HG03280 (cell line): ENCODE measurements around the gene TOMM6.
"Not testable (repeated sequence)": the region's sequence is repeated elsewhere in the genome, so short reads cannot be mapped to it uniquely, and the experiment has no call there.

Experiments
- ATAC-seq: cut with Tn5 transposase; IDR thresholded peaks from one replicate; pipeline ENCODE4 v1.9.1; 2021; ENCODE audit warnings: mild to moderate bottlenecking, moderate library complexity; ENCODE audit not compliant: unreplicated experiment

The TOMM6 gene

GRCh38 chr6:41759905-41760579 lies 27.5 kb upstream of the TOMM6 start:
- no peak for ATAC-seq

- ATAC-seq = no peak
Observed at GRCh38 chr6:41763470-41763869, 24.0 kb upstream of the TOMM6 start.

DNA sequence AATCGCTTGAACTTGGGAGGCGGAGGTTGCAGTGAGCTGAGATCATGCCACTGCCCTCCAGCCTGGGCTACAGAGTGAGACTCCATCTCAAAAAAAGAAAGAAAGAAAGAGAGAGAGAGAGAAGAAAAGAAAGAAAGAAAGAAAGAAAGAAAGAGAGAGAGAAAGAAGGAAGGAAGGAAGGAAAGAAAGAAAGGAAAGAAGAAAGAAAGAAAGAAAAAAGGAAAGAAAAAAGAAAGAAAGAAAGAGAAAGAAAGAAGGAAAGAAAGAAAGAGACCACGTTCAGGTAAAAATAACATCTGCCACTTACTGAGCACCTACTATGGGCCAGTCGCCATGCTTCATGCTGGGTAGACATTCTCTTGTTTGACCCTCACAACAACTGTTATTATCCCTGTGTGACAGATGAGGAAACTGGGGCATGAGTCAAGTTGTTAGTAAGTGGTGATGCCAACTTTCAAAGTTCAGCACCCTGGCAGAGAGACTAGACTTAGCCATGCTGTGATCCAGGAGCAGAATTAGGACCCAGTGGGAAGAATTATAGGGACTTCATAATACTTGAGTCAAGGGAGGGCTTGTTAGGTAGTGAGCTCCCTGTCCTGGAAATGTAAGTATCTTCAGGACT lies 21.3 kb upstream of the TOMM6 start:
- not testable (repeated sequence) for ATAC-seq

GRCh38 chr6:41767112-41767833 lies 20.2 kb upstream of the TOMM6 start:
- ATAC-seq = no peak

- no peak for ATAC-seq
Observed at GRCh38 chr6:41768545-41769308, 18.8 kb upstream of the TOMM6 start.

DNA sequence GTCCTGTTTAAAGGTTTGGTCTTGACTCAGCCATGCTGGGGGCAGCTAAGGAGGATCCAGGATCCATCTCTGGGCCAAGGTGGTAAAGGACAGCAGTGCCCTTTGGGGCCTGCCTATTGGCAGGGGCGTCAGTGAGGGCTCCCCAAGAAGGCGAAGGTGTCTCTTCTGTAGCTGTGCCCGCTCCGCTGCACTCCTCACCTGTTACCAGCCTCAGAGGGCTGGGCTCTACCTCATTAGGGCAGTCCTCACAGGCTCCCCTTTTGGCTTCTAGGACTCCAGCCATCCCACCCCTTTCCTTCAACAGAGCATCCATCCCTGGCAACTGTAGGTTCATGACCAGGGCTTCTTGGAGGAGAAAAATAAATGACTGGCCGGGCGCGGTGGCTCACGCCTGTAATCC lies 18.1 kb upstream of the TOMM6 start:
- ATAC-seq = no peak

GRCh38 chr6:41770381-41771057 lies 17.0 kb upstream of the TOMM6 start:
- no peak for ATAC-seq

GRCh38 chr6:41771058-41771983 lies 16.2 kb upstream of the TOMM6 start:
- ATAC-seq = no peak

GRCh38 chr6:41774841-41775240 lies 12.7 kb upstream of the TOMM6 start:
- no peak for ATAC-seq

DNA sequence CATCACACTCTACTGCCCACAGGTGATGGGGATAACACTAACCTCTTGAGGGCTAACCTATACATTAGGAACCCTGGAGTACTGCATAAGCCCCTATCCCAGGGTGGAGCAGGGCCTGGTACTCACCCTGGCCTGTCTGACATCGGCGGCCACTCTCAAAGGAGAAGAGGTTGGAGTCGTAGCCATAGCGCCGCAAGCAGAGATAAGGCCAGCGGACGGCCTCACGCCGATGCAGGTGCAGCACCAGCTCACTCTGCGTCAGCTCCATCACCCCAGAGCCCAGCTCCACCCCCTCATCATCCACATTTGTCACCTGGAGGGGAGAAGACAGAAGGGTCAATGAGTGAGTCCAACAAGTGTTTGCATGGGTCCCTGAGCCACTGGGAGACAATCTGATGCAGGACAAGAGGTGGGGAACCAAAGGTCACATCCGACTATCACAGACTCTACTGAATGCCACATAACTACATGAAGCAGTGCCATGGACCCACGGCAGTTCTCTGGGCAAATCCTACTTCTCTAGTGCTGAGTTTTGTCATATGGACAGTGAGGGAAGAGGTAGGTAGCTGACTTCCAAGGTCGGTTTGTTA lies 12.1 kb upstream of the TOMM6 start:
- no peak for ATAC-seq

DNA sequence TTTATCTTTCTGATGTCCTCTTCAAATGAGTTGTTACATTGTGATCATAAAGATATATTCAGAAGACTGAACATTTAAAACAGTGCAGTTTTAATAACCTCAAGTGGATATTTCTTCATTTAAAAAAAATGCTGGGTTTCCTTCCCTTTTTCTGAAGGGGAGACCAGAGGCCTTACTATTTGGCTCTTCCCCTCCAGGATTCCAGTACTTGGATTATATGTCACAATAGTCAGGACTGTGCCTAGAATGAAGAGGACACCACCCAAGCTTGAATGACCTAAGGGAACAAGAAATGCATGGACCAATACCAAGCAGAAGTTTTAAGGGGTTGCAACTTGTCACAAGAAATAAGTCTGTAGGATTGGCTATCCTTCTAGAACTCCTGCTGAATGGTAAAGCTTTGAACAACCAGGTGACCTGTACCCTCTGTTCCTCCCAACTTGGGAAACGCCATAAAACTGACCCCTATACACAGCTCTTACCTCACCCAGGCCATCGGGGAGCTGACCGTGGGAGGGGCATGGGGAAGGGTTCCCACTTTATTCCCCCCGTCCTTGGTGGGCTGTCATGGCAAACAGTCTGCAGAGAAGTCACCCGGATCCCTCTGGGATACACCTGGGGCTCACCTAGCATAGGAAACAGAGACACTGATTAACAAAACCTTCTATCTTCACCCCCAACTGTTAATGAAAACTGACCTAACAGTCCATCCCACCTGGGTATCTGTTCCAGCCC lies 9.8 kb upstream of the TOMM6 start:
- ATAC-seq = no peak

DNA sequence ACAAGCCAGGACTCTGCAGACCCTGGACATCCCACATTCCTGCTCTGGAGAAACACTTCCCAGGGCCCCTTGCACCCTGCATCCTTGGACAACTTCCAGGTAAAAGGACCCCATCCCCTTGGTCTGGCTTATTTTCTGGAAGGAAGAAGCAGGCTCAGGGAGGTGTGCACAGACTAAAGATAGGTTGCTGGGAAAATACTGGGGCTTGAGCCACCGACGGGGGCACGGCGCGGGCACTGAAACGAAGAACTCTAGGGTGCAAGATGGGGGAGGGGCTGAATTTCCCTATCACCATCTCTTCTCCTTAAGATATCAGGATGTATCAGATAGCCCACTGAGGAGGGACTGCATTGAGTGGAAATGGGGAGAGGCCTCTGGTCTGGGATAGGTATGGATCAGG lies 8.6 kb upstream of the TOMM6 start:
- ATAC-seq = no peak

DNA sequence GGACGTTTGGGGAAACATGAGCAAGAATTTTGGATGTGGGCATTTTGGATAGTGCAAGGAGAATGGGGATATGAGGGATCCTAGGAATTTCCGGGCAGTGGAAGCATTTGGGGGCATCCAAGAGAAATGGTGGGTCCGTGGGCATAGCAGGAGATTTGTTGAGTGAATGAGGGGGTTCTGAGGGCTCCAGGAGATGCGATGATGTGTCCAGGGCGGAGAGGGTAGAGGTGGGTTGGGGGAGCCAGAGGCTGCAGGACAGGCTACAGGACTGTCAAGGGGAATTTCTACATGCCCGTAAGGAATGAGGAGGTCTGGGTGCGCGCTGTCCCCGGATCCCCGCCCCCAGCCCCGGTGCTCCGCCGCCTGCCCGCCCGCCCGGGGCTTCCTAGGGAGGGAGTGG lies 8.2 kb upstream of the TOMM6 start:
- ATAC-seq = no peak

DNA sequence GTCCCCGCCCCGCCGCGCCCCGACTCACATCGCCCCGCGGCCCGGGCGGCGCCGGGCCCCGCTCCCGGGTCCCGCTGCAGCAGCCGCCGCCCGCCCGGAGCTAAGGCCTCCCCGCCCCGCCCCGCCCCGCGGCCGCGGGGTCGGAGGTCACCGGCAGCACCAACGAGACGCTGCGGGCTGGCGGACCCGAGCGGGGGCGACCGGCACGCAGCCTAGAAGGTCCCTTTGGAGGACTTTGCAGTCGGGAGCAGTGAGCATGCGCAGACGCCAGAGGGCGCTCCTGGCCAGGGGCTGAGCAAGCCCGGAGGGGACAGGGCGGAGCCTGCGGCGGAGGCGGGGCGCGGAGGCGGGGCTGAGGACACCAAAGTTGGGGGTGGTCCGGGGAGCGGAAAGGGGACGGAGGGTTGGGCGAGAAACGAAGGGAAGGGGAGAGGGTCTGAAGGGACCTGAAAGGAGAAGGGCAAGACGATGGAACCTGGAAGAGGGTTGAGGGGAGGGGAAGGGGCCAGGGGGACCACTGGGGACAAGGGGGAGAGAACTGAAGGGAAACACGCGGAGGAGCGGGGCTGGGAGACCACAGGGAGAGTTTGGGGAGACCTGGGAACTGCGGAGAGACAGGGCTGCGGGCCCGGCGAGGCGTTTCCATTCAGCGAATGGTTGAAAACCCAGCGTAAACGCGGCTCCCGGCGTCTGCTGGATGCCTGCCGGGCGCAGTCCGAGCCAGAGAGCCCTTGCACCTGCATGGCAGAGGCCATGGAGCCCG lies 7.5 kb upstream of the TOMM6 start, which contains the start of gene FRS3:
Gene FRS3 (minus strand): TSS at position 113 of the 763 bp plus-strand sequence. CDS start 2,913 bp downstream, outside the sequence.
- peak; percentile 90 for ATAC-seq

DNA sequence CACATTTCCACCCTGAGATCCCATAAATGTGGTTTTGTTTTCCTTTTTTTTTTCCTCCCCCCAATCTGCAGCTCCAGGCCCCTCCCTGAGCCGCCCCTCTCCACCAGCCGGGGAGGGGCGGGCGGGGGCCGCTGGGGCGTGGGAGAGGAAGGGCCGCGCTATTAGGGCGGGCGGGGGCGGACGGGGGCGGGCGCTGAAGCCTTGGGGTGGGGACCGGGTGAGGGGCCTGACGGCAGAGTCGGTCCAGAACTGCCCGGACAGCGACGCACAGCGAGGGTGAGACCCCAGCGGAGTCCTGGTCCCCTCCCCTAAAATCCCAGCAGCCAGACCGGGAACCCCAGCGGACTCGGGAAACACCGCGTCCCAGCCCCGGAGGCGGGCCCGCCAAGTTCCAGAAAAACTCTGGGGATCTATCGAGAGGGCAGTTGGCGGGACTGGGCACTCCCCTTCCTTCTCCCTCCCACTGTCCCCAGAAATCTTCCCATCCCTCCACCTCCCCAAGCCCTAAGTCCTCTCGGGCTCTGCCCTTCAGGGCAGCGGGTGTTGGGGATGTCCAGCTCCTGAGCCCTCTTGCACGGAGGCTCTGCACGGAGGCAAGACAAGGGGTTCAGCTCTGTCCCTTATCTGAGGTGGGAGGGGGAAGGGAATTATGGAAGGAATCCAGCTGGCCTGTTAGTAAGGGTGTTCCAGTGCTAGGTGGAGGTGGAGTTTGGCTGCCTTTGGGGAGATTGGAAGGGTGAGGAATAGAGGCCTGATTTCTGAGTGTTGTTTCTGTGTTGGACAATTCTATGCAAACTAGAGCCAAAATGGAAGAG lies 6.7 kb upstream of the TOMM6 start, which contains the start of gene PRICKLE4:
Gene PRICKLE4 (plus strand): TSS at position 232 of the 815 bp plus-strand sequence. CDS start 2,692 bp downstream, outside the sequence.
- no peak for ATAC-seq

GRCh38 chr6:41781366-41781730 lies 6.1 kb upstream of the TOMM6 start:
- no peak for ATAC-seq
